ENCODE data around the gene MRPL49.
"Not testable (repeated sequence)": the region's sequence is repeated elsewhere in the genome, so short reads cannot be mapped to it uniquely, and the experiment has no call there.

Gene MRPL49

DNA sequence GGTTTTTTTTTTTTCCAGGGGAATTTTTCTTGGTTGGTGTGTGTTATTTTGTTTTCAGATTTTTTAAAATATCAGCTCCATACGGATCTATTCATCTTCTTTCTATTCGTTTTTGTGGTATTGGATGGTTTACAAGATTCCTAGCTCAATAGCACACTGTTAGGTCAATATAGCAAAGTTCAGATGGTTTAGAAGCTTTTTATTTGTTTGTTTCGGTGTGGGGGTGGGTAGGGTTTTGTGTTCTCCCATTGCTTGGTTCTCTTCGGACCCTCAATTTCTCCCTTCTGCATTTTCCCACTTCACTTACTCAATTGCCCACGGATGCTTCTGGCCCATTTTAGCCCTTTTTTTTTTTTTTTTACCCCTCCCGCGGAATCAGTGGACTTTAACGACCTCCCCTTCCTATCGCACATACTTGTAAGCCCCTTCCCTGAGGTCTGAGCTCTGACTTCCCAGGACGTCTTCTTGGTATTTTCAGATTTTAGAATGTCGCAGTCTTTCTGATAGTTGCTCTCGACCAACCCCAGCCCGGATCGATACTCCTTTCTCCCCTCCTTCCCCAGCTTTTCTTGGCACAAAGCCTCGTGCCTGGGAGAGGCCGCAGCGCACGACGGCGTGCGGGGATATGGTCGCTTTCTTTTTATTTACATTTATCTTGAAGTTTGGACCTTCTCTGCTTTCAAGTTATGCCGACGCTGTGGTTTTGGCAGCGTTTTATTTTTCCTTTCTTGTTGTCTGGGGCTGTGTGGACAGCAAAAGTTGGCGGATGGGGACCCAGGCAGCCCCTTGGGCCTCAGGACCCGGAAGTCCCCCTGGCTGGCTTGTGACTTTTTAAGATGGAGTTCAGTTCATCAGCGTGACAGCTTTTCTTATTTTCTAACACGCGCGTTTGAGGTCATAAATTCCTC is 43.5 kb downstream of the MRPL49 start:
- DNase-seq (ENCODE audit: low read depth): no peak

DNA sequence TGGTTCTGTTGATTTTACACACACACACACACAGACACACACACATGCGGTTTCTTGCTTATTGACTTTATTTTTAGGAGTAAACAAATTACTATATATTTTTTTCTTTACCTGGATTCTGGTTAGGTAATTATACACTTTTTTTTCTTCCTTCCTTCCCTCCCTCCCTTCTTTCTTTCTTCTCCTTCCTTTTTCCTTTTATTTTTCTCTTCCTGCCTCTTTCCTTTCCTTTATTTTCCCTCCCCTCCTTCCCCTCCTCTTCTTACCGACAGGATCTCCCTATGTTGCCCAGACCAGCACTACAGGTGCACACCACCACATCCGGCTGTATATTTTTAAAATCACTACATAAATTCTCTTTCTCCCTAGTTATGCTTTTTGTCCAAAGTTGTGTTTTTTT is 44.8 kb downstream of the MRPL49 start:
- DNase-seq (ENCODE audit: low read depth): no peak

GRCh38 chr11:65167656-65168055 is 45.5 kb downstream of the MRPL49 start:
- no peak for DNase-seq (ENCODE audit: low read depth)

GRCh38 chr11:65169164-65169641 is 47.1 kb downstream of the MRPL49 start:
- no peak for DNase-seq (ENCODE audit: low read depth)

DNA sequence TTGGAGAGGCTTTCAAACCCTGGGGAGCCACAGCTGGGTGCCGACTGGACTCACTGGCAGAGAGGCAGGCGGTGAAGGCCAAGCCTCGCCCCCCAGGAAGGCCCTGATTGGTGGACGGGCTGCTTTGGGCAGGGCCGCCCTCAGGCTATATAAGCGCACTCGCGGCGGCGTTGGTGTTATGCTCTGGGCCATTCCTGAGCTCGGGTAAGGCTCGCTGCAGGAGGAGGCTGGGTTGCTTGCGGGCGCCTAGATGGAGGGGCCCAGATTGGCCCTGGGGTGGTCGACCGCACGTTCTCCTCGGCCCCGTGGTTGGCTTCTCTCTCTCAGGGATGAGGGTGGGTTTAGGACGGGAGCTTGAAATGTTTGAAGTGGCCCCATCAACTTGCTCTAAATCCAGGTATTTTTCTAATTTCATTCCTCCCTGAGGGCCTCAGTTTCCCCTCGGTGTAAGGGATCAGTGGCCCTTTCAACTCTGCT is 48.0 kb downstream of the MRPL49 start, which contains the start of gene SPDYC:
Gene SPDYC (plus strand): TSS at position 176 of the 477 bp plus-strand sequence. CDS start 1,125 bp downstream, outside the sequence.
- DNase-seq (ENCODE audit: low read depth): no peak

DNA sequence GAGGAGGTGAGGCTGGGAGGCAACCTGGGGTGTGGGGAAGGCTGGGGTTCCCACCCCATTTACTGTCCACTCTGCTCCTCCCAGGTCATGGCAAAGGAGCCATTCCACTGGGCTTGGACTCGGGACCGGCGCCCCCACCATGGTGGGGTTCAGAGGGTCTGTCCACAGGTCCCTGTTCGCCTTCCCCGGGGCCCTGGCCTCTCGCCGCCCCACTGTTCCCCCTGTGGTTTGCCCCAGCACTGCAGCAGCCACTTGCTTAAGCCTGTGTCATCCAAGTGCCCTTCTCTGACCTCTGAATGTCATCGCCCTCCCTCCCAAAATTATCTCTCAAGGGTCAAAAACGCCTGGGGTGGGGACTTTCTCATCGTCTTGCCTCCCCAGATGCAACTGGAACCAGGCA is 50.5 kb downstream of the MRPL49 start:
- no peak for DNase-seq (ENCODE audit: low read depth)

- DNase-seq (ENCODE audit: low read depth): not testable (repeated sequence)
Observed at GRCh38 chr11:65174571-65175010, 52.5 kb downstream of the MRPL49 start.
